Retinal pigment epithelial cell (primary cell): Measurements from ENCODE around the gene WWC1.

Source experiments
- DNase-seq: peaks from one replicate; pipeline ENCODE4 v3.0.0-alpha.2; 2010; ENCODE audit warnings: low read depth
- H3K4me3 ChIP-seq: 2 replicates; pipeline ENCODE4 v1.5.1; 2011; ENCODE audit warnings: mild to moderate bottlenecking, low read length, control low read depth, moderate library complexity
- CTCF ChIP-seq: conservative IDR thresholded peaks from 2 replicates; pipeline ENCODE4 v1.5.1; 2011; ENCODE audit warnings: low read depth, low read length, control low read depth, inconsistent platforms

WWC1 gene

GRCh38 chr5:168374532-168374931, 83.1 kb downstream of the WWC1 start:
- TF ChIP-seq CTCF = no peak
- H3K4me3 ChIP-seq = no peak overlapping the region
- no peak for DNase-seq

- no peak overlapping the region for H3K4me3 ChIP-seq
- TF ChIP-seq CTCF = no peak
- DNase-seq = no peak
Measured at GRCh38 chr5:168375214-168375613, 83.8 kb downstream of the WWC1 start.

GRCh38 chr5:168377525-168377924, 86.1 kb downstream of the WWC1 start:
- DNase-seq = no peak
- H3K4me3 ChIP-seq = no peak overlapping the region
- TF ChIP-seq CTCF = no peak

- no peak for DNase-seq
- H3K4me3 ChIP-seq = no peak overlapping the region
- no peak for TF ChIP-seq CTCF
Measured at GRCh38 chr5:168378741-168379140, 87.3 kb downstream of the WWC1 start.

GRCh38 chr5:168382421-168382820, 91.0 kb downstream of the WWC1 start:
- H3K4me3 ChIP-seq = no peak overlapping the region
- no peak for DNase-seq
- no peak for TF ChIP-seq CTCF

- H3K4me3 ChIP-seq = no peak overlapping the region
- TF ChIP-seq CTCF = no peak
- no peak for DNase-seq
Measured at GRCh38 chr5:168390491-168390890, 99.0 kb downstream of the WWC1 start.

GRCh38 chr5:168393773-168394172, 102.3 kb downstream of the WWC1 start:
- TF ChIP-seq CTCF = no peak
- DNase-seq = no peak
- no peak overlapping the region for H3K4me3 ChIP-seq
